ENCODE results near the gene ROR1. TPM values are rescaled to one million over a fixed set of nuclear protein-coding genes. Genes with fewer than 3 reads are reported as not detected.
"Not testable (repeated sequence)": the region's sequence is repeated elsewhere in the genome, so short reads cannot be mapped to it uniquely, and the experiment has no call there.

ROR1 gene
- total and polyA plus RNA-seq, 2 experiments from 2014 or later, result 27.6 to 47.8 TPM

DNA sequence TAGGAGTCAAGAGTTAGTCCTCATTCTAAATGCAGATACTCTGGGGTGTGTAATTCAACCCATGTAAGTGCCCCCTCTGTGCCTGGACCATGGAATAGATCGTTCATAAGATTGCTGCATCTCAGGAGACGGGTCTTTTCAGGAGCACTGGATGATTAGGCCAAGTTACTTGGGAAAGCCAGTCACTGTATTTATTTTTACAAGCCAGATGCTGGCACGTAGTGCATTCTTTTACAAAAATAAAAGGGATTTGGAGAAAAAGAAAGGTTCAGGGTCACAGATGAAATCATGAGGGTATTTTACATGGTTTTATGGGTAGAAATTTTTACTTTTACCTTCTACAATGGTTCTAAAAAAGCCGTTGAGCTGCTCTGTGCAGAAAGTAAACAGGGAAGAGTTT lies 327.0 kb downstream of the ROR1 start:
- Histone ChIP-seq H3K4me3 (no peak overlapping the region), H3K27me3 (no peaks in the 10 kb centered on the region), H3K27ac (no peak overlapping the region), H3K4me1 (ENCODE audit: low read depth) (peaks cover 10% of the 10 kb centered on the region), H3K36me3 (no peaks in the 10 kb centered on the region), H3K9me3 (ENCODE audit: low read depth) (no peaks in the 10 kb centered on the region)
- DNase-seq (ENCODE audit: low read depth in 1 of 2, low spot score in 1 of 2), result no peak
- TF ChIP-seq, protein P1, sequence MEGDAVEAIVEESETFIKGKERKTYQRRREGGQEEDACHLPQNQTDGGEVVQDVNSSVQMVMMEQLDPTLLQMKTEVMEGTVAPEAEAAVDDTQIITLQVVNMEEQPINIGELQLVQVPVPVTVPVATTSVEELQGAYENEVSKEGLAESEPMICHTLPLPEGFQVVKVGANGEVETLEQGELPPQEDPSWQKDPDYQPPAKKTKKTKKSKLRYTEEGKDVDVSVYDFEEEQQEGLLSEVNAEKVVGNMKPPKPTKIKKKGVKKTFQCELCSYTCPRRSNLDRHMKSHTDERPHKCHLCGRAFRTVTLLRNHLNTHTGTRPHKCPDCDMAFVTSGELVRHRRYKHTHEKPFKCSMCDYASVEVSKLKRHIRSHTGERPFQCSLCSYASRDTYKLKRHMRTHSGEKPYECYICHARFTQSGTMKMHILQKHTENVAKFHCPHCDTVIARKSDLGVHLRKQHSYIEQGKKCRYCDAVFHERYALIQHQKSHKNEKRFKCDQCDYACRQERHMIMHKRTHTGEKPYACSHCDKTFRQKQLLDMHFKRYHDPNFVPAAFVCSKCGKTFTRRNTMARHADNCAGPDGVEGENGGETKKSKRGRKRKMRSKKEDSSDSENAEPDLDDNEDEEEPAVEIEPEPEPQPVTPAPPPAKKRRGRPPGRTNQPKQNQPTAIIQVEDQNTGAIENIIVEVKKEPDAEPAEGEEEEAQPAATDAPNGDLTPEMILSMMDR (IDR thresholded peaks at IDR 0.05; ENCODE audit: low read depth, low read length), result no peak

GRCh38 chr1:64104585-64104984 lies 330.8 kb downstream of the ROR1 start:
- peaks cover 13% of the 10 kb centered on the region for H3K4me1 ChIP-seq (ENCODE audit: low read depth)
- H3K27me3 ChIP-seq; H3K4me3 ChIP-seq; H3K9me3 ChIP-seq (ENCODE audit: low read depth); H3K27ac ChIP-seq; DNase-seq (ENCODE audit: low read depth in 1 of 2, low spot score in 1 of 2); H3K36me3 ChIP-seq: not testable (repeated sequence)

- no peak for DNase-seq (ENCODE audit: low read depth in 1 of 2, low spot score in 1 of 2)
- Histone ChIP-seq H3K9me3 (ENCODE audit: low read depth) (no peaks in the 10 kb centered on the region), H3K27me3 (no peaks in the 10 kb centered on the region), H3K27ac (no peak overlapping the region), H3K4me3 (no peak overlapping the region), H3K36me3 (no peaks in the 10 kb centered on the region), H3K4me1 (ENCODE audit: low read depth) (peaks cover 17% of the 10 kb centered on the region)
- TF ChIP-seq, protein P1 (IDR thresholded peaks at IDR 0.05; ENCODE audit: low read depth, low read length), result no peak
Observed at GRCh38 chr1:64107118-64107519, 333.3 kb downstream of the ROR1 start.

GRCh38 chr1:64107632-64108031 lies 333.8 kb downstream of the ROR1 start:
- no peaks in the 10 kb centered on the region for H3K36me3 ChIP-seq
- no peak overlapping the region for H3K27ac ChIP-seq
- no peak for DNase-seq (ENCODE audit: low read depth in 1 of 2, low spot score in 1 of 2)
- no peak overlapping the region for H3K4me3 ChIP-seq
- H3K27me3 ChIP-seq, result no peaks in the 10 kb centered on the region
- TF ChIP-seq, protein P1 (IDR thresholded peaks at IDR 0.05; ENCODE audit: low read depth, low read length), result no peak
- H3K4me1 ChIP-seq (ENCODE audit: low read depth), result peaks cover 16% of the 10 kb centered on the region
- H3K9me3 ChIP-seq (ENCODE audit: low read depth), result no peaks in the 10 kb centered on the region

GRCh38 chr1:64110924-64111777 lies 337.3 kb downstream of the ROR1 start:
- H3K27ac ChIP-seq, result no peak overlapping the region
- peaks cover 21% of the 10 kb centered on the region for H3K4me1 ChIP-seq (ENCODE audit: low read depth)
- no peak for DNase-seq (ENCODE audit: low read depth in 1 of 2, low spot score in 1 of 2)
- TF ChIP-seq, protein P1 (IDR thresholded peaks at IDR 0.05; ENCODE audit: low read depth, low read length), result no peak
- H3K4me3 ChIP-seq, result no peak overlapping the region
- H3K27me3 ChIP-seq, result no peaks in the 10 kb centered on the region
- no peaks in the 10 kb centered on the region for H3K9me3 ChIP-seq (ENCODE audit: low read depth)
- no peaks in the 10 kb centered on the region for H3K36me3 ChIP-seq

DNA sequence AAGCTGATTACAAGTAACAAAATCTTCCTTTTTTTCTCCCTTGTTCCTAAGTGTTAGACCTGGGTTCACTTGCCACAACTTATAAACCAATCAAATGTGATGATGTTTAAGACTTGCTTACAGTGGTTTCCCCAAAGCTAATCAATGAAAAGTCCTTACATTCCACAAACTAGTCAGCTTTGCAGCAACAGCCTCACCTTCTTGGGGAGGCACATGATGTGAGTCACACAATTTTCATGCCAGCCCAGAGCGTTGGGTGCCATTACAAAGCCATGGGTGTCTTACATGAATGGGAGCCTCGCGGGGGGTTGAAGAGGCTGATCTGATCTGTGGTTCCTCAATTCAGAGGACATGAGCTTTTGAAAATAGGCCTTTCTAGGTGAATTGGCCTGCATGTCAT lies 338.0 kb downstream of the ROR1 start:
- Histone ChIP-seq H3K36me3 (no peaks in the 10 kb centered on the region), H3K4me3 (no peak overlapping the region), H3K27ac (no peak overlapping the region), H3K4me1 (ENCODE audit: low read depth) (peaks cover 21% of the 10 kb centered on the region), H3K27me3 (no peaks in the 10 kb centered on the region), H3K9me3 (ENCODE audit: low read depth) (no peaks in the 10 kb centered on the region)
- TF ChIP-seq, protein P1 (IDR thresholded peaks at IDR 0.05; ENCODE audit: low read depth, low read length), result no peak
- DNase-seq (ENCODE audit: low read depth in 1 of 2, low spot score in 1 of 2), result no peak
